Measurements from ENCODE around the gene SLC29A3. TPM values are rescaled to one million over a fixed set of nuclear protein-coding genes. Genes with fewer than 3 reads are reported as not detected.

SLC29A3 gene
- total RNA-seq, 1 experiment from 2014 or later: 9.2 TPM

GRCh38 chr10:71409516-71410104 lies 90.6 kb downstream of the SLC29A3 start:
- Histone ChIP-seq H2AK5ac (ENCODE audit: insufficient read length, low read length) (no peak overlapping the region), H3K18ac (ENCODE audit: insufficient read length, low read depth, low read length) (no peak overlapping the region), H3K56ac (ENCODE audit: insufficient read length, low read depth, low read length) (no peak overlapping the region), H3K79me2 (ENCODE audit: insufficient read depth, low read length) (no peaks in the 10 kb centered on the region), H3K9me3 (ENCODE audit: control insufficient read depth, low read depth, low read length) (no peaks in the 10 kb centered on the region), H4K5ac (ENCODE audit: insufficient read length, low read depth, low read length) (no peak overlapping the region), H2BK20ac (ENCODE audit: low read depth, low read length, poor library complexity, severe bottlenecking) (no peak overlapping the region), H2BK5ac (ENCODE audit: insufficient read length, low read length) (no peak overlapping the region), H4K91ac (ENCODE audit: insufficient read length, low read depth, low read length) (no peak overlapping the region), H4K20me1 (ENCODE audit: control insufficient read depth, insufficient read depth, insufficient read length) (no peaks in the 10 kb centered on the region), H4K8ac (replicated peaks; ENCODE audit: insufficient read length, low read depth, low read length) (no peak overlapping the region), H3K14ac (ENCODE audit: insufficient read depth, low read length) (no peak overlapping the region), H2BK15ac (ENCODE audit: low read depth, low read length) (no peak overlapping the region), H3K79me1 (ENCODE audit: insufficient read depth, low read depth, low read length, poor library complexity, severe bottlenecking) (no peaks in the 10 kb centered on the region), H3K23me2 (ENCODE audit: insufficient read length, low read depth, low read length, poor library complexity, severe bottlenecking) (no peaks in the 10 kb centered on the region), H3K27ac (ENCODE audit: insufficient read length, low read depth, low read length) (no peak overlapping the region), H3K9ac (ENCODE audit: extremely low read depth, insufficient read length, low read length) (no peak overlapping the region), H3K27me3 (ENCODE audit: insufficient read depth, low read length) (no peaks in the 10 kb centered on the region), H2BK120ac (ENCODE audit: low read depth, low read length, poor library complexity, severe bottlenecking) (no peak overlapping the region), H3K4me1 (ENCODE audit: insufficient read depth, low read length) (no peaks in the 10 kb centered on the region), H3K23ac (ENCODE audit: insufficient read length, low read depth, low read length) (no peak overlapping the region), H2AFZ (ENCODE audit: low read length) (no peak overlapping the region), H3K4me2 (ENCODE audit: insufficient read depth, insufficient read length, low read length) (no peak overlapping the region), H3K4ac (ENCODE audit: low read depth, low read length) (no peak overlapping the region), H3T11ph (ENCODE audit: low read length) (no peak overlapping the region), H2BK12ac (ENCODE audit: insufficient read length, low read depth, low read length) (no peak overlapping the region)
- WGBS (ENCODE audit: extremely low coverage, insufficient read length, low lambda C conversion rate): no CpG with 5 or more reads among the region's 3 CpGs
- Mint-ChIP-seq H3K36me3 (ENCODE audit: insufficient read depth in 1 of 3, low read depth in 3 of 3) (peaks cover 2 to 10% (median 3%) of the 10 kb centered on the region in 3 experiments; a peak in 4 of 7 replicates), H3K4me1 (peaks cover 11 to 13% of the 10 kb centered on the region in 2 experiments), H3K4me3 (no peak overlapping the region), H3K9me3 (peaks cover 7 to 11% of the 10 kb centered on the region in 2 experiments), H3K27ac (no peak overlapping the region), H3K27me3 (ENCODE audit: low read depth) (peaks cover 8% of the 10 kb centered on the region)
- DNase-seq: no peak
- TF ChIP-seq, protein P1, sequence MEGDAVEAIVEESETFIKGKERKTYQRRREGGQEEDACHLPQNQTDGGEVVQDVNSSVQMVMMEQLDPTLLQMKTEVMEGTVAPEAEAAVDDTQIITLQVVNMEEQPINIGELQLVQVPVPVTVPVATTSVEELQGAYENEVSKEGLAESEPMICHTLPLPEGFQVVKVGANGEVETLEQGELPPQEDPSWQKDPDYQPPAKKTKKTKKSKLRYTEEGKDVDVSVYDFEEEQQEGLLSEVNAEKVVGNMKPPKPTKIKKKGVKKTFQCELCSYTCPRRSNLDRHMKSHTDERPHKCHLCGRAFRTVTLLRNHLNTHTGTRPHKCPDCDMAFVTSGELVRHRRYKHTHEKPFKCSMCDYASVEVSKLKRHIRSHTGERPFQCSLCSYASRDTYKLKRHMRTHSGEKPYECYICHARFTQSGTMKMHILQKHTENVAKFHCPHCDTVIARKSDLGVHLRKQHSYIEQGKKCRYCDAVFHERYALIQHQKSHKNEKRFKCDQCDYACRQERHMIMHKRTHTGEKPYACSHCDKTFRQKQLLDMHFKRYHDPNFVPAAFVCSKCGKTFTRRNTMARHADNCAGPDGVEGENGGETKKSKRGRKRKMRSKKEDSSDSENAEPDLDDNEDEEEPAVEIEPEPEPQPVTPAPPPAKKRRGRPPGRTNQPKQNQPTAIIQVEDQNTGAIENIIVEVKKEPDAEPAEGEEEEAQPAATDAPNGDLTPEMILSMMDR (conservative IDR thresholded peaks at IDR 0.05): no peak

Other genes starting within 250 kb of the SLC29A3 start
- 28.4 and 29.7 TPM in 2 replicates for gene UNC5B, start 106.7 kb upstream of the SLC29A3 start, total RNA-seq (2021)
- gene CDH23, start 77.7 kb downstream of the SLC29A3 start, total RNA-seq (2021): 1.1 and 2.1 TPM in 2 replicates

Data from H9 (cell line).